Peyer's patch (tissue), 4 donors: ENCODE measurements around the gene SLC50A1.

Experiments used
- POLR2A ChIP-seq, 2 donors: fragments of 450-650 bp; IDR thresholded peaks; one replicate each; pipeline ENCODE4 v1.5.1; 2017; ENCODE audit warnings: antibody characterized with exemption in 2 of 2, mild to moderate bottlenecking in 2 of 2, moderate library complexity in 2 of 2
- TF ChIP-seq, protein P1 (sequence below), 6 experiments: fragments of 450-650 bp in 4 of 6; fragments of 200-600 bp in 2 of 6; sonication (generic) in 1 of 6; IDR thresholded peaks; one replicate each; pipeline ENCODE4 v1.5.1; 2017 to 2019; ENCODE audit warnings: antibody characterized with exemption in 6 of 6, mild to moderate bottlenecking in 3 of 6, moderate library complexity in 1 of 6

DNA sequence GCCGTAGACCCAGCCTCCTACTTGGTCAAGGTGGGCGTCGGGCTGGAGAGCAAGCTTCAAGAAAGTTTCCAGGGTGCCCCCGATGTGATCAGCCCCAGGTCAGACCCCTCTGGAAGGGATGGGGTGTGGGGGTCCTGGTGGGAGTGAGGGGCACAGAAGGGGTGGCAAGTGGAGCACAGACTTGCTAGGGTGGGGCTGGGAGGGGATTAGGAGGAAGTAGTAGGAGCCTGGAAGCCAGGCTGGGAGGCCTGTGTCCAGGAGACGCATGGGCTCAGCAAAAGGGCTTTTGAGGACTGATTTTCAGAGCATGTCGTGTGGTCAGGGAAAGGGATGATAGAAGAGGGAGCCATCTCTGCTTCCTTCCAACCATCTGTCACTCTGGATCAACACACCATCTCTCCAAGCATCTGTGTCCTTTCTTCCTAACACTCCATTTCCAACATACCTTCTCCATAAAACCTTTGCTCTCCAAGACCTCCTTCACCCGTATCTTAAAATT, 46.4 kb downstream of the SLC50A1 start:
- TF ChIP-seq POLR2A (IDR thresholded peaks at IDR 0.05): no peak
- TF ChIP-seq, protein P1, sequence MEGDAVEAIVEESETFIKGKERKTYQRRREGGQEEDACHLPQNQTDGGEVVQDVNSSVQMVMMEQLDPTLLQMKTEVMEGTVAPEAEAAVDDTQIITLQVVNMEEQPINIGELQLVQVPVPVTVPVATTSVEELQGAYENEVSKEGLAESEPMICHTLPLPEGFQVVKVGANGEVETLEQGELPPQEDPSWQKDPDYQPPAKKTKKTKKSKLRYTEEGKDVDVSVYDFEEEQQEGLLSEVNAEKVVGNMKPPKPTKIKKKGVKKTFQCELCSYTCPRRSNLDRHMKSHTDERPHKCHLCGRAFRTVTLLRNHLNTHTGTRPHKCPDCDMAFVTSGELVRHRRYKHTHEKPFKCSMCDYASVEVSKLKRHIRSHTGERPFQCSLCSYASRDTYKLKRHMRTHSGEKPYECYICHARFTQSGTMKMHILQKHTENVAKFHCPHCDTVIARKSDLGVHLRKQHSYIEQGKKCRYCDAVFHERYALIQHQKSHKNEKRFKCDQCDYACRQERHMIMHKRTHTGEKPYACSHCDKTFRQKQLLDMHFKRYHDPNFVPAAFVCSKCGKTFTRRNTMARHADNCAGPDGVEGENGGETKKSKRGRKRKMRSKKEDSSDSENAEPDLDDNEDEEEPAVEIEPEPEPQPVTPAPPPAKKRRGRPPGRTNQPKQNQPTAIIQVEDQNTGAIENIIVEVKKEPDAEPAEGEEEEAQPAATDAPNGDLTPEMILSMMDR (IDR thresholded peaks at IDR 0.05): no peak
